ENCODE measurements around the gene ESPN.
A peak's percentile ranks its signal among the peaks of the same experiment; 100 is the strongest.

DNA sequence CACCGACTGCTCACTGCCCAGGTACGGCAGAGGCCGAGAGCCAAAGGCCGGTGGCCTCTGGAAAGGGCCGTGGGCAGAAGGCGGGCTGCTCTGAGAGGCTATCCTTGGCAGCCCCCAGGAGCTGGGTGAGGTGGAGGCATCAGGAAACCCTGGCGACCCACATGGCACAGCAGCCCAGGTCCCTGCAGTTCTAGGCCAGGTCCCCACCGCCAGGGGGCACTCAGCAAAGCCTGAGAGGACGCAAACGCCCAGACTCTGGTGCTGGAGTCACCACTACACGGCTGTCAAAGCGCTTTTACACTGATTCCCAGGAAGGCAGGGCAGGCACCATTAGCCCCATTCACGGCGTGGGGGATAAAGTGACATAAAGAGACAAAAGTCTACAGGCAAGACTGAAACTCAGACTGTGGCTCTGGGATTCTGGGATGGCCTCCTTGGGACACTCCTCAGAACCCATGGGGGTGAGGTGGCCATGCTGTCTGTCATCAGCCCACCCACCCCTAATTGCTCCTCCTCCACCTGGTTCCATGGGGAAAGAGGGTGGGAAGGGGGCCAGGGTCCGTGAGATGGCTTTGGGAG, 61.9 kb downstream of the ESPN start:
- TF ChIP-seq POLR2AphosphoS5 (IDR thresholded peaks at IDR 0.05) = peak; percentile 54 to 69 (median 63)
- TF ChIP-seq, protein P1, sequence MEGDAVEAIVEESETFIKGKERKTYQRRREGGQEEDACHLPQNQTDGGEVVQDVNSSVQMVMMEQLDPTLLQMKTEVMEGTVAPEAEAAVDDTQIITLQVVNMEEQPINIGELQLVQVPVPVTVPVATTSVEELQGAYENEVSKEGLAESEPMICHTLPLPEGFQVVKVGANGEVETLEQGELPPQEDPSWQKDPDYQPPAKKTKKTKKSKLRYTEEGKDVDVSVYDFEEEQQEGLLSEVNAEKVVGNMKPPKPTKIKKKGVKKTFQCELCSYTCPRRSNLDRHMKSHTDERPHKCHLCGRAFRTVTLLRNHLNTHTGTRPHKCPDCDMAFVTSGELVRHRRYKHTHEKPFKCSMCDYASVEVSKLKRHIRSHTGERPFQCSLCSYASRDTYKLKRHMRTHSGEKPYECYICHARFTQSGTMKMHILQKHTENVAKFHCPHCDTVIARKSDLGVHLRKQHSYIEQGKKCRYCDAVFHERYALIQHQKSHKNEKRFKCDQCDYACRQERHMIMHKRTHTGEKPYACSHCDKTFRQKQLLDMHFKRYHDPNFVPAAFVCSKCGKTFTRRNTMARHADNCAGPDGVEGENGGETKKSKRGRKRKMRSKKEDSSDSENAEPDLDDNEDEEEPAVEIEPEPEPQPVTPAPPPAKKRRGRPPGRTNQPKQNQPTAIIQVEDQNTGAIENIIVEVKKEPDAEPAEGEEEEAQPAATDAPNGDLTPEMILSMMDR (IDR thresholded peaks at IDR 0.05 in 8 of 11, conservative IDR thresholded peaks at IDR 0.05 in 3 of 11) = peak; percentile 78 to 97 (median 91)

Measured in spleen (tissue), 7 donors.